ENCODE data around the gene ZNF266.

Gene ZNF266

GRCh38 chr19:9435279-9436268 is at the start of gene ZNF266:
TSS of gene ZNF266 (minus strand) at chr19:9435573. CDS start at chr19:9420089, 15,484 bp downstream.
- peak; percentile 86 to 88 for DNase-seq (ENCODE audit: extremely low read depth in 1 of 2, low read depth in 1 of 2)

DNA sequence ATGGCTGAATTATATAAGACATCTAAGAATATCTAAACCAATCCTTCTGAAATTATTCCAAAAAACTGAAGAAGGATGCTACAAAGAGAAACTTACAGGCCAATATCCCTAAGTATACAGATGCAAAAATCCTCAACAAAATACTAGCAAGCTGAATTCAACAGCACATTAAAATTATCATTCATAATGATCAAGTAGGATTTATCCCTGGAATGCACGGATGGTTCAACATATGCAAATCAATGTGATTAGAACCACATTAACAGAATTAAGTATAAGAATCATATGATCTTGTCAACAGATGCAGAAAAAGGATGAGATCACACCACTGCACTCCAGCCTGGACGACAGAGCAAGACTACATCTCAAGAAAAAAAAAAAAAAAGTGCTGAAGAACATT is 49.8 kb upstream of the ZNF266 start:
- DNase-seq (ENCODE audit: extremely low read depth in 1 of 2, low read depth in 1 of 2): no peak

DNA sequence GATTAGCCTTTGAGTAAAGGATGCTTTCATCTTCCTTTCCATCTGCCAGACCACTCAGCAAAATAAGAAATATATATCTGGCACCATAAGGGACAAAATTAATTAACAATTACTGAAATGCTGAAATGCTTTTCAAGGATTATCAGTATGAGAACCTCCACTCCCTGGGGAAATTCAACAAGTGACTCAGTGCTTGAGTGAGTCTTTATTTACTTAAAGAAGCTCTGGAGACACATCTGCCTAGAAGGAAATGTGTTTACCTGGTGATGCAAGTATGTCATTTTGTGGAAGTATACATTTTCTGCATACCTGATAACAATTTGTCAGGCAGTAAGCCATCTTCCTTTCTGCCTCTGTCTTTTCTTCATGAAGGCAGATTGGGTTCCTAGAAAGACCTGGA is 39.6 kb upstream of the ZNF266 start:
- no peak for DNase-seq (ENCODE audit: extremely low read depth in 1 of 2, low read depth in 1 of 2)

- no peak for DNase-seq (ENCODE audit: extremely low read depth in 1 of 2, low read depth in 1 of 2)
Measured at GRCh38 chr19:9467161-9467560, 31.8 kb upstream of the ZNF266 start.

- no peak for DNase-seq (ENCODE audit: extremely low read depth in 1 of 2, low read depth in 1 of 2)
Measured at GRCh38 chr19:9461938-9462337, 26.6 kb upstream of the ZNF266 start.

DNA sequence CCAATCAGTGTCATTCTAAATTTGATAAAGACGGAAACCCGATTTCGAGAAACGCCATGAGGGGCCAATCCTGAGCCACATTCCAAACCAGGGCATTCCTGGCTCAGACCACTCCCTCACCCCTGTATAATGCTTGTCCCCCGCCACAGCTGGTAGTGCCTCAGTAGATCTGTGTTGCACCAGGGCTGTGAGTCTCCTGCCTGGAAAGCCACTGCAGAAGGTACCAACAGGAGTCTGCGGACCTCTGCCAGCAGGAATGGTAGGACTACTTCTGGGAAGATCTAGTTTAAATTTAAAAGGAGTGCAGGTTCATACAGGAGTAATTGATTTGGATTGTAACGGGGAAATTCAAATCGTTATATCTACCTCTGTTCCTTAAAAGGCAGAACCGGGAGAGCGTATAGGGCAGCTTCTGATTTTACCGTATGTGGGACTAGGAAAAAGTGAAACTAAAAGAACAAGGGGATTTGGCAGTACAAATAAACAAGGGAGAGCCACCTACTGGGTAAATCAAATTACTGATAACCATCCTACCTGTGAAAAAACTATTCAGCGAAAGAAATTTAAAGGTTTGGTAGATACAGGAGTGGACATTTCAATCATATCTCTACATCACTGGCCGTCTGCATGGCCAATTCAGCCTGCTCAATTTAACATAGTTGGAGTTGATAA is 20.8 kb upstream of the ZNF266 start:
- DNase-seq (ENCODE audit: extremely low read depth in 1 of 2, low read depth in 1 of 2): no peak

- no peak for DNase-seq (ENCODE audit: extremely low read depth in 1 of 2, low read depth in 1 of 2)
Measured at GRCh38 chr19:9453953-9454352, 18.6 kb upstream of the ZNF266 start.

GRCh38 chr19:9445037-9445436 is 9.7 kb upstream of the ZNF266 start:
- DNase-seq (ENCODE audit: extremely low read depth in 1 of 2, low read depth in 1 of 2): no peak

- DNase-seq (ENCODE audit: extremely low read depth in 1 of 2, low read depth in 1 of 2): no peak
Measured at GRCh38 chr19:9436358-9436757, 985 bp upstream of the ZNF266 start.

- peak in 1 of 2 donors; percentile 33 for DNase-seq (ENCODE audit: extremely low read depth in 1 of 2, low read depth in 1 of 2)
Measured at GRCh38 chr19:9431475-9431874, 3.9 kb downstream of the ZNF266 start.

- no peak for DNase-seq (ENCODE audit: extremely low read depth in 1 of 2, low read depth in 1 of 2)
Measured at GRCh38 chr19:9430444-9430843, 4.9 kb downstream of the ZNF266 start.

DNA sequence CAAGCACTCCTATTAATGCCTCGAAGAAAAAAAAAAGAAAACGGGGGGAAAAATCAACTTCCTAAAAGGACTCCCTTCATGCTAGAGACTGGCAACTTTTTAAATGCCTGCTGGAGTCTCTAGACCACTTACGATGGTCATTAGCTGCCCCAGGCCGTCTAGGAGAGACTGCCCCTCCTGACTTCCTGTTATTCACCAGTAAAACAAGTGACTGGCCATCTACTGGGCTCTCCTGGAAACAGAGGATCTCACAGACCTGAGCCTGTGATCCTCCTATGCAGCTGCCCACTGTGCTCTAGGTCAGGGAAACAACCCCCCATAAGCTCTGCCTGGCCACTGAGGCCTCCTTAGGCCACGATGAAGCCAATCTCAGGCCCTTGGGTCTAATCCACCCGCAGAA is 7.4 kb downstream of the ZNF266 start:
- DNase-seq (ENCODE audit: extremely low read depth in 1 of 2, low read depth in 1 of 2): no peak

DNA sequence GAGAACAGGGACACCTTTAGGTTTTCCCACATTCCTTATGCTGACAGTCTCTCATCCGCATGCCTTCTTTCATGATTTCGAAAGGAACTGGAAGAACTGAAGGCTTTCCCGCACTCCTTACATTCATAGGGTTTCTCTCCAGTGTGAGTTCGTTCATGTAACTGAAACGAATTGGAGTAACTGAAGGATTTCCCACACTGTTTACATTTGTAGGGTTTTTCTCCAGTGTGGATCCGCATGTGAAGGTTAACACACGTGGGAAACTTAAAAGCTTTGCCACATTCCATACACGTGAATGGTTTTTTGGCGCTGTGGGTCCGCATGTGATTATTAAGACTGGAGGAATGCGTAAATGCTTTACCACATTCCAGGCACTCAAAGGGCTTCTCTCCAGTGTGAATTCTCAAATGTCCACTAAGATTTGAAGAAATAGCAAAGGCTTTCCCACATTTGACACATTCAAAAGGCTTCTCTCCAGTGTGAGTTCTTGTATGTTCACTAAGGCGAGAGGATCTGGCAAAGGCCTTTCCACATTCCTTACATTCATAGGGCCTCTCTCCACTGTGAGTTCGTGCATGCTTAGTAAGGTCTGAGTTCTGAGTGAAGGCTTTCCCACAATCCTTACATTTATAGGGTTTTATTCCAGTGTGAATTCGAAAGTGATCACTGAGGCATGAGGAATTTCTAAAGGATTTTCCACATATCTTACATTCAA is 22.0 kb downstream of the ZNF266 start:
- no peak for DNase-seq (ENCODE audit: extremely low read depth in 1 of 2, low read depth in 1 of 2)

- no peak for DNase-seq (ENCODE audit: extremely low read depth in 1 of 2, low read depth in 1 of 2)
Measured at GRCh38 chr19:9407827-9408226, 27.5 kb downstream of the ZNF266 start.

DNA sequence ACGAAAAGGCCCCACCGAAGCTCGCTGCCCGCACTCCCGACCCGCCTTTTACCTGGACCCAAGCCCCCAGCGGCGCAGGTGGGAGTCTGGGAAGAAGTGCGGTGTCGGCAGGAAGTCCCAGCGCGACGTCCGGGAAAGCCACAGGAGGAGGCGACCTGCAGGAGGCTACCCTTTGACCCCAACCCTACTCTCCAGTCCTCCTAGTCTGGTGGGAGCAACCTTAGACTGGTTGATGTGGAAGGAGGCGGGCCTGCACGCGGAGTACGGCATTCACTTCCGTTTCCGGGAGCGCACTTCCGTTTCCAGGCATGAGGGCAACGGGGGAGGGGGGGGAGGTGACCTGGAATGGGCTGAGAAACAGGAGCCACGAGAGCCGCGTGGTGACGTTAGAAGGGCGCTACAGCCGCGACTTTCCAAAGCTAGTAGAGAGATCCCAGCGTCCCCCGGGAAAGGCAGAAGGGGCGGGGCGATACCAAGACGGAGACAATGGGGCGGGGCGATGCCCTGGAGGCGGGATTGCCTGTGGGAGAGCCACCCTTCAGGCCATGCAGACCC is 28.5 kb downstream of the ZNF266 start:
- DNase-seq (ENCODE audit: extremely low read depth in 1 of 2, low read depth in 1 of 2): peak in 1 of 2 donors; percentile 19

DNA sequence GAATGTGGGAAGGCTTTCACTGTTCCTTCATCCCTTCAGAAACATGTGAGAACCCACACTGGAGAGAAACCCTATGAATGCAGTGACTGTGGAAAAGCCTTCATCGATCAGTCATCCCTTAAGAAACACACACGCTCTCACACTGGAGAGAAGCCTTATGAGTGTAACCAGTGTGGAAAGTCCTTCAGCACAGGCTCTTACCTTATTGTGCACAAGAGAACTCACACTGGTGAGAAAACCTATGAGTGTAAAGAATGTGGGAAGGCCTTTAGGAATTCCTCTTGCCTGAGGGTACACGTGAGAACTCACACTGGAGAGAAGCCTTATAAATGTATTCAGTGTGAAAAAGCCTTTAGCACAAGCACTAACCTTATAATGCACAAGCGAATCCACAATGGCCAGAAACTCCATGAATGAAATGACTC is 54.0 kb downstream of the ZNF266 start:
- DNase-seq (ENCODE audit: extremely low read depth in 1 of 2, low read depth in 1 of 2): no peak

- no peak for DNase-seq (ENCODE audit: extremely low read depth in 1 of 2, low read depth in 1 of 2)
Measured at GRCh38 chr19:9370738-9371619, 64.4 kb downstream of the ZNF266 start.

GRCh38 chr19:9362905-9363304 is 72.5 kb downstream of the ZNF266 start, which contains the start of gene ZNF177:
TSS of gene ZNF177 (plus strand) at chr19:9363013. CDS start at chr19:9378312, 15,299 bp downstream.
- no peak for DNase-seq (ENCODE audit: extremely low read depth in 1 of 2, low read depth in 1 of 2)

Measured in activated CD8-positive, alpha-beta memory T cell treated with anti-CD3 and anti-CD28 coated beads for 1 hour (primary cell).